IMR-90 (cell line): ENCODE data around the gene MALAT1. TPM values are rescaled to one million over a fixed set of nuclear protein-coding genes. Genes with fewer than 3 reads are reported as not detected.

ENCODE experiments used
- ATAC-seq: fragments of 200-7000 bp; cut with Tn5 transposase; 2 replicates; pipeline ENCODE4 v1.9.1; 2020; ENCODE audit warnings: low read depth, mild to moderate bottlenecking, moderate library complexity
- BruUV-seq: library from RNA; stranded (reverse); fragments of 400-500 nt; replicated peaks from 2 replicates; lab custom pipeline; 2021; lab: Mats Ljungman, UMichigan
- CTCF ChIA-PET: fragments of 300-600 bp; formaldehyde crosslinking; extraction: SDS; loops from one replicate; lab custom pipeline; 2021; ENCODE audit warnings: antibody characterized with exemption; lab: Yijun Ruan, JAX
- POLR2A ChIA-PET: fragments of 300-600 bp; sonication (Branson Sonifier 250); formaldehyde crosslinking; loops from one replicate; lab custom pipeline; 2022; ENCODE audit warnings: antibody characterized with exemption; ENCODE audit not compliant: unreplicated experiment; lab: Charles Lee
- DNase-seq: peaks from one replicate; pipeline ENCODE4 v3.0.0; 2013
- H2AFZ ChIP-seq: replicated peaks from 2 replicates; pipeline ENCODE3; 2013; ENCODE audit warnings: low read length, mild to moderate bottlenecking; ENCODE audit not compliant: poor library complexity
- H2AK5ac ChIP-seq: 2 replicates; pipeline ENCODE4 v1.6.1; 2013; ENCODE audit warnings: low read depth, low read length, inconsistent platforms
- H2AK9ac ChIP-seq: replicated peaks from 2 replicates; pipeline ENCODE3; 2013; ENCODE audit warnings: mild to moderate bottlenecking, low read depth, low read length, moderate library complexity; ENCODE audit not compliant: poor library complexity
- H2BK120ac ChIP-seq: 2 replicates; pipeline ENCODE4 v1.6.1; 2013; ENCODE audit warnings: low read depth, low read length, inconsistent platforms
- H2BK15ac ChIP-seq: 3 replicates; pipeline ENCODE4 v1.6.1; 2013; ENCODE audit warnings: low read depth, low read length, inconsistent platforms
- H2BK20ac ChIP-seq: 2 replicates; pipeline ENCODE4 v1.6.1; 2013; ENCODE audit warnings: low read depth, mild to moderate bottlenecking, inconsistent platforms, low read length, moderate library complexity
- H2BK5ac ChIP-seq: 2 replicates; pipeline ENCODE4 v1.6.1; 2013; ENCODE audit warnings: mild to moderate bottlenecking, low read depth, low read length, inconsistent platforms; ENCODE audit not compliant: poor library complexity, severe bottlenecking
- H3K14ac ChIP-seq: replicated peaks from 2 replicates; pipeline ENCODE4 v1.6.1; 2013; ENCODE audit warnings: low read depth, low read length, inconsistent platforms
- H3K18ac ChIP-seq: 2 replicates; pipeline ENCODE4 v1.6.1; 2013; ENCODE audit warnings: low read depth, low read length, control low read depth
- H3K23ac ChIP-seq: 2 replicates; pipeline ENCODE4 v1.6.1; 2013; ENCODE audit warnings: low read depth, low read length, inconsistent platforms
- H3K27ac ChIP-seq: 2 replicates; pipeline ENCODE4 v1.5.1; 2013; ENCODE audit warnings: mild to moderate bottlenecking, control low read depth, low read length; ENCODE audit not compliant: insufficient read depth
- H3K27me3 ChIP-seq: 2 replicates; pipeline ENCODE4 v1.6.1; 2013; ENCODE audit warnings: low read length; ENCODE audit not compliant: control insufficient read depth, insufficient read depth
- H3K36me3 ChIP-seq: 2 replicates; pipeline ENCODE4 v1.6.1; 2013; ENCODE audit warnings: low read length, mixed read lengths; ENCODE audit not compliant: control insufficient read depth, insufficient read depth
- H3K4ac ChIP-seq: 2 replicates; pipeline ENCODE4 v1.6.1; 2013; ENCODE audit warnings: low read depth, low read length, inconsistent platforms
- H3K4me1 ChIP-seq: 2 replicates; pipeline ENCODE4 v1.6.1; 2013; ENCODE audit warnings: low read length, mixed read lengths; ENCODE audit not compliant: control insufficient read depth, insufficient read depth
- H3K4me2 ChIP-seq: 2 replicates; pipeline ENCODE4 v1.6.1; 2013; ENCODE audit warnings: low read depth, mild to moderate bottlenecking, control low read depth, low read length, moderate library complexity
- H3K4me3 ChIP-seq: 2 replicates; pipeline ENCODE4 v1.5.1; 2013; ENCODE audit warnings: low read depth, mild to moderate bottlenecking, control low read depth, low read length, moderate library complexity; ENCODE audit not compliant: insufficient read depth
- H3K56ac ChIP-seq: 2 replicates; pipeline ENCODE4 v1.6.1; 2013; ENCODE audit warnings: low read length, inconsistent platforms; ENCODE audit not compliant: insufficient read depth; ENCODE audit errors: extremely low read depth
- H3K79me1 ChIP-seq, 2 experiments: 2 replicates each; pipeline ENCODE4 v1.6.1; 2013; ENCODE audit warnings: low read length in 2 of 2, inconsistent platforms in 1 of 2, low read depth in 1 of 2
- H3K9ac ChIP-seq: 2 replicates; pipeline ENCODE4 v1.6.1; 2013; ENCODE audit warnings: low read depth, low read length, control low read depth
- H3K9me1 ChIP-seq: 2 replicates; pipeline ENCODE4 v1.6.1; 2013; ENCODE audit warnings: low read length, inconsistent platforms; ENCODE audit not compliant: insufficient read depth
- H3K9me3 ChIP-seq: 2 replicates; pipeline ENCODE4 v1.6.1; 2013; ENCODE audit warnings: low read length; ENCODE audit not compliant: control insufficient read depth, insufficient read depth
- H4K20me1 ChIP-seq: 2 replicates; pipeline ENCODE4 v1.6.1; 2013; ENCODE audit warnings: low read length, inconsistent platforms; ENCODE audit not compliant: insufficient read depth
- H4K5ac ChIP-seq: 2 replicates; pipeline ENCODE4 v1.6.1; 2013; ENCODE audit warnings: mild to moderate bottlenecking, low read depth, low read length, control low read depth
- H4K8ac ChIP-seq, 2 experiments: 2 replicates each; pipeline ENCODE4 v1.6.1; 2013; ENCODE audit warnings: low read depth in 2 of 2, low read length in 2 of 2, control low read depth in 1 of 2, inconsistent platforms in 1 of 2
- H4K91ac ChIP-seq: 2 replicates; pipeline ENCODE4 v1.6.1; 2013; ENCODE audit warnings: low read depth, low read length, inconsistent platforms; ENCODE audit not compliant: insufficient read depth
- BHLHE40 ChIP-seq: fragments of 150-350 bp; IDR thresholded peaks from 2 replicates; pipeline ENCODE4 v1.6.1; 2016; ENCODE audit warnings: mild to moderate bottlenecking, low read depth, low read length
- CEBPB ChIP-seq: IDR thresholded peaks from 2 replicates; pipeline ENCODE4 v1.6.1; 2012; ENCODE audit warnings: low read depth, low read length, improper control_type of control experiment
- CHD1 ChIP-seq: IDR thresholded peaks from 2 replicates; pipeline ENCODE4 v1.6.1; 2012; ENCODE audit warnings: low read depth, low read length, improper control_type of control experiment
- FOS ChIP-seq: fragments of 150-350 bp; IDR thresholded peaks from 2 replicates; pipeline ENCODE4 v1.6.1; 2016; ENCODE audit warnings: low read depth, low read length
- MAFK ChIP-seq: IDR thresholded peaks from 2 replicates; pipeline ENCODE4 v1.6.1; 2012; ENCODE audit warnings: low read depth, low read length, improper control_type of control experiment
- MAZ ChIP-seq: IDR thresholded peaks from 2 replicates; pipeline ENCODE4 v1.6.1; 2012; ENCODE audit warnings: low read depth, mild to moderate bottlenecking, low read length, improper control_type of control experiment, moderate library complexity, borderline replicate concordance
- NFE2L2 ChIP-seq: fragments of 150-350 bp; IDR thresholded peaks from 2 replicates; pipeline ENCODE4 v1.6.1; 2016; ENCODE audit warnings: low read depth, mild to moderate bottlenecking, low read length
- POLR2A ChIP-seq: IDR thresholded peaks from 2 replicates; pipeline ENCODE4 v1.6.1; 2012; ENCODE audit warnings: mild to moderate bottlenecking, low read depth, low read length
- RAD21 ChIP-seq: IDR thresholded peaks from 2 replicates; pipeline ENCODE4 v1.6.1; 2012; ENCODE audit warnings: low read length, improper control_type of control experiment
- SMC3 ChIP-seq: fragments of 150-350 bp; IDR thresholded peaks from 2 replicates; pipeline ENCODE4 v1.6.1; 2016; ENCODE audit warnings: low read depth, mild to moderate bottlenecking, antibody characterized with exemption, low read length, moderate library complexity
- WGBS, 2 experiments: methylation state at CpG; one replicate each; pipeline versions ENCODE4 v1.1.5 to v1.1.7; 2013; ENCODE audit warnings: missing lambda C conversion rate in 2 of 2; ENCODE audit not compliant: insufficient read length in 1 of 2; ENCODE audit errors: extremely low coverage in 2 of 2; 5-methylcytosine and 5-hydroxymethylcytosine counted together
- dilution Hi-C: fragments of 300-500 bp; cut with HindIII; formaldehyde crosslinking; loops from one replicate; pipeline ENCODE4 v1.14.3; 2018; ENCODE audit warnings: low sequenced_read_pairs; ENCODE audit not compliant: unreplicated experiment
- in situ Hi-C: fragments of 300-500 bp; cut with MboI; formaldehyde crosslinking; loops from 3 replicates; pipeline ENCODE4 v1.14.3; 2019; ENCODE audit warnings: low sequenced_read_pairs, inconsistent platforms, mixed read lengths
- intact Hi-C: fragments of 100-400 bp; cut with micrococcal nuclease; formaldehyde crosslinking; loops from 2 replicates; pipeline ENCODE4 v1.10.0; 2022
- polyA plus RNA-seq, 3 experiments: library from polyadenylated mRNA; depleted of rRNA; stranded (reverse); fragments of >200 nt; gene quantifications; 2 replicates each; pipeline ENCODE4 v1.2.3, GENCODE V29; 2012; ENCODE audit warnings: low replicate concordance in 1 of 3
- total RNA-seq: library from RNA; depleted of rRNA; stranded (reverse); fragments of >200 nt; gene quantifications from 2 replicates; pipeline ENCODE4 v1.2.3, GENCODE V29; 2012

MALAT1 gene
- total and polyA plus RNA-seq, 2 of the 4 experiments (the other 2 are of a cell fraction): 636 to 3,569 TPM

DNA sequence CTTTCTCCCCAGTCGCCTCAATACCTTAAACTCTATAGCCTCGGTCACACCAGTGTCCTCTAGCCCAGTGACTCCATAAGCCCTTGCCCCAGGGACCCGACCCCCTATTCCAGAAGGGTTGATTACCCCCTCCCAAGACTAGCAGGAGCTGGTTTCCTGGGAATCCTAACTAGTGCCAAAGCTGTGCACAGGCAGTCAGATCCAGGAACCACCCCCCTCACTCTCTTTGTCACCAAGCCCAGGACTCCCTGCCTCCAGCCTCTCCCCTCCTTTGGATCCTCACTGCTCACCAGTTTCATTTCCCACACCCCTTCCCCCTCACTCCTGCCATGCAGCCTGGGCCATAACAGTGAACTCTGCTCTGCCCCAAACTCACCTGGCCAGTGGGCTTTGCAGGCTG, 49.5 kb downstream of the MALAT1 start:
- H2BK5ac ChIP-seq: no peak overlapping the region
- intact Hi-C loops: no loop called here
- ATAC-seq (no peak), DNase-seq (no peak)
- 81% methylated on average over 3 of the region's 3 CpGs; no CpG with 5 or more reads in 1 of the 2 experiments for WGBS, 2 experiments
- H2AK9ac ChIP-seq: no peak overlapping the region
- dilution Hi-C loops: no loop called here
- no peak overlapping the region for H2BK120ac ChIP-seq
- H2BK15ac ChIP-seq: no peak overlapping the region
- H3K27ac ChIP-seq: no peak overlapping the region
- no peak overlapping the region for H3K4ac ChIP-seq
- H3K4me1 ChIP-seq: no peaks in the 10 kb centered on the region
- H3K9me1 ChIP-seq: no peaks in the 10 kb centered on the region
- H4K20me1 ChIP-seq: peaks cover 8% of the 10 kb centered on the region
- H3K9ac ChIP-seq: no peak overlapping the region
- H4K91ac ChIP-seq: no peak overlapping the region
- H2BK20ac ChIP-seq: no peak overlapping the region
- no peaks in the 10 kb centered on the region for H3K9me3 ChIP-seq
- no peak overlapping the region for H3K4me3 ChIP-seq
- H3K56ac ChIP-seq: no peak overlapping the region
- H3K36me3 ChIP-seq: peaks cover 53% of the 10 kb centered on the region
- no peak overlapping the region for H2AK5ac ChIP-seq
- no peak overlapping the region for H3K18ac ChIP-seq
- no peak overlapping the region for H3K23ac ChIP-seq
- no peak for TF ChIP-seq CEBPB
- TF ChIP-seq FOS: no peak
- no peak for TF ChIP-seq RAD21
- no peak for TF ChIP-seq POLR2A
- TF ChIP-seq MAFK: no peak
- TF ChIP-seq CHD1: no peak
- TF ChIP-seq SMC3: no peak
- TF ChIP-seq BHLHE40: no peak
- no peak for TF ChIP-seq MAZ
- TF ChIP-seq NFE2L2: no peak
- no peak overlapping the region for H4K8ac ChIP-seq
- in situ Hi-C loops: no loop called here
- no peak overlapping the region for H2AFZ ChIP-seq
- H3K14ac ChIP-seq: no peak overlapping the region
- no peak overlapping the region for H4K5ac ChIP-seq
- POLR2A ChIA-PET: no interaction called here
- no peak overlapping the region for H3K4me2 ChIP-seq
- no TSS peak for BruUV-seq
- CTCF ChIA-PET: no interaction called here
- peaks cover 3 to 8% of the 10 kb centered on the region in 2 experiments; a peak in 2 of 4 replicates for H3K79me1 ChIP-seq
- no peaks in the 10 kb centered on the region for H3K27me3 ChIP-seq
